Esophagus squamous epithelium (tissue), 5 donors: ENCODE data around the gene SPARCL1. TPM values are rescaled to one million over a fixed set of nuclear protein-coding genes. Genes with fewer than 3 reads are reported as not detected.

Experiments
- DNase-seq: peaks from one replicate; lab custom pipeline; 2025; lab: John Stamatoyannopoulos, UW
- H3K27ac ChIP-seq, 4 donors: fragments of 200-600 bp; sonication (generic); one replicate each; pipeline ENCODE4 v1.5.1; 2016 to 2019; ENCODE audit warnings: mild to moderate bottlenecking in 1 of 4
- H3K27me3 ChIP-seq, 4 donors: fragments of 200-600 bp; sonication (generic); 1 replicate in 3 of 4; 2 replicates in 1 of 4; pipeline versions ENCODE4 v1.5.1 to v1.6.0; 2017 to 2021; ENCODE audit warnings: antibody characterized with exemption in 1 of 4
- H3K36me3 ChIP-seq, 3 donors: fragments of 200-600 bp; sonication (generic); one replicate each; pipeline ENCODE4 v1.5.1; 2016 to 2019
- H3K4me1 ChIP-seq, 3 donors: fragments of 200-600 bp; sonication (generic); one replicate each; pipeline ENCODE4 v1.5.1; 2017 to 2019
- H3K4me3 ChIP-seq, 4 donors: fragments of 200-600 bp; sonication (generic); 1 replicate in 3 of 4; 2 replicates in 1 of 4; pipeline ENCODE4 v1.5.1; 2016 to 2019; ENCODE audit warnings: mild to moderate bottlenecking in 2 of 4, moderate library complexity in 1 of 4
- H3K9me3 ChIP-seq, 3 donors: fragments of 200-600 bp; sonication (generic); one replicate each; pipeline ENCODE4 v1.5.1; 2016 to 2019
- POLR2A ChIP-seq, 4 donors: fragments of 450-650 bp; IDR thresholded peaks; one replicate each; pipeline ENCODE4 v1.6.1; 2017; ENCODE audit warnings: antibody characterized with exemption in 4 of 4, mild to moderate bottlenecking in 4 of 4, moderate library complexity in 3 of 4
- WGBS, 2 donors: methylation state at CpG; one replicate each; pipeline ENCODE4 v1.1.5; 2018; 5-methylcytosine and 5-hydroxymethylcytosine counted together
- intact Hi-C: fragments of 100-400 bp; cut with DNase I; formaldehyde crosslinking; loops from one replicate; pipeline ENCODE4 v1.15.0; 2022
- total RNA-seq, 4 donors: library from RNA; depleted of rRNA; stranded (reverse); fragments of >200 nt; gene quantifications; one replicate each; pipeline ENCODE4 v1.1.0, GENCODE V29; 2016
- TF ChIP-seq, protein P1 (sequence below), 6 experiments: fragments of 450-650 bp in 4 of 6; fragments of 200-600 bp in 2 of 6; sonication (generic) in 2 of 6; IDR thresholded peaks; one replicate each; pipeline ENCODE4 v1.5.1; 2016 to 2019; ENCODE audit warnings: antibody characterized with exemption in 6 of 6, mild to moderate bottlenecking in 4 of 6, moderate library complexity in 4 of 6
- donor health status: DM: yes; HTN: yes; CAD: no.

The SPARCL1 gene
- total RNA-seq, 4 donors from 2014 or later = 37.3 to 450 (median 131) TPM

DNA sequence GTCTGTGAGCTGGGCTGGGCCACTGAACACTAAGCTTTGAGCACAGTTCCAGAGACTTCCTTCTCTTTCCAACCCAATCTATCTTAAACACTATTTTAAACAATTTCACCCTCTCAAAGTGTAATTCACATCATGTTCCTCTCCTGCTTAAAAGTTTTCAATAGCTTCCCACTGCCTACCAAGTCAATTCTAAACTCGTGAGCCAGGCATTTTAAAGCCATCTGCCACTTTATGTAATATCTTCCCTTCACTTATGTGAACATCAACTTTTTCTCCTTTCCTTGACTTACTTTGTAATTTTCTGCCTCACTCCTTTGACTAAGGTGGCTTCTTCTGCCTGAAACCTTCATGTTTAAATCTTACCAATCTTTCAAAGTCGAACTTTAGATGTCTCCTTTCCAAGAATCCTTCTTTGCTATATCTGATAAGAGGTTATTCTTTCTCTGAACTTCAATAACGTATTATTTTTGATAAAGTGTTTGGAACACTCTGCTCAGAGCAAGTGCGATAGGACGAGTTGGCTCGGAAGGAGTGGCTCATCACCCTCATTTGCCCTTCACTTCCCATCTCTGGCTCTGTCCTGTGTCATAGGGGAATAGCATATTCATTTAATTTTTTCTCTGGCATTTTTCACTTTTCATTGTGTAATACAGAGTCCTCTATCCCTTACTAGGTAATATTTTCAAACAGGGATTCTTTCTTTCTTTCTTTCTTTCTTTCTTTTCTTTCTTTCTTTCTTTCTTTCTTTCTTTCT, 13.0 kb upstream of the SPARCL1 start:
- H3K27ac ChIP-seq = peak overlapping the region; percentile 2 to 88 (median 74)
- H3K9me3 ChIP-seq = no peaks in the 10 kb centered on the region
- TF ChIP-seq POLR2A (IDR thresholded peaks at IDR 0.05) = no peak
- TF ChIP-seq, protein P1, sequence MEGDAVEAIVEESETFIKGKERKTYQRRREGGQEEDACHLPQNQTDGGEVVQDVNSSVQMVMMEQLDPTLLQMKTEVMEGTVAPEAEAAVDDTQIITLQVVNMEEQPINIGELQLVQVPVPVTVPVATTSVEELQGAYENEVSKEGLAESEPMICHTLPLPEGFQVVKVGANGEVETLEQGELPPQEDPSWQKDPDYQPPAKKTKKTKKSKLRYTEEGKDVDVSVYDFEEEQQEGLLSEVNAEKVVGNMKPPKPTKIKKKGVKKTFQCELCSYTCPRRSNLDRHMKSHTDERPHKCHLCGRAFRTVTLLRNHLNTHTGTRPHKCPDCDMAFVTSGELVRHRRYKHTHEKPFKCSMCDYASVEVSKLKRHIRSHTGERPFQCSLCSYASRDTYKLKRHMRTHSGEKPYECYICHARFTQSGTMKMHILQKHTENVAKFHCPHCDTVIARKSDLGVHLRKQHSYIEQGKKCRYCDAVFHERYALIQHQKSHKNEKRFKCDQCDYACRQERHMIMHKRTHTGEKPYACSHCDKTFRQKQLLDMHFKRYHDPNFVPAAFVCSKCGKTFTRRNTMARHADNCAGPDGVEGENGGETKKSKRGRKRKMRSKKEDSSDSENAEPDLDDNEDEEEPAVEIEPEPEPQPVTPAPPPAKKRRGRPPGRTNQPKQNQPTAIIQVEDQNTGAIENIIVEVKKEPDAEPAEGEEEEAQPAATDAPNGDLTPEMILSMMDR (IDR thresholded peaks at IDR 0.05) = no peak
- WGBS, 2 donors = 67 to 82% methylated on average over 6 of the region's 6 CpGs
- H3K4me1 ChIP-seq = peaks cover 0 to 21% (median 4%) of the 10 kb centered on the region in 3 donors
- H3K36me3 ChIP-seq = no peaks in the 10 kb centered on the region
- H3K4me3 ChIP-seq = no peak overlapping the region
- DNase-seq = no peak
- intact Hi-C loops = no loop called here
- no peaks in the 10 kb centered on the region for H3K27me3 ChIP-seq

DNA sequence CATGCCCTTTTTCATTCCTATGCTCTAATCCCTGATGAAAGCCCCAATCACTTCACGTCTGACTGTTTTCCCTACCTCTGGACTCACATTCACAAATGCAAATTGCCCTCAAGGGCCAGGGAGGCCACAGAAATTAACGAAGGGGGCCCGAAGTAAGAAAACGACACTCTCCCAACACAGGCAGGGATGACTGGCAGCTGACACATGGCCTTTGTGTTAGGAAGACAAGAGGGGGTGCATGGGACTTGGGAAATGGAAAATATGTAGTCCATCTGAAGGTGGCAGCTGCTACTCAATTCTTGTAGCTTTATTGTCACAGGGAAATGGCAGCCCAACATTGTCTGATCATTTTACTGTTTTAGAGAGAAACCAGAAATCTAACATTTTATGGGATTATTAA, 12.3 kb upstream of the SPARCL1 start:
- intact Hi-C loops = no loop called here
- no peak for TF ChIP-seq POLR2A (IDR thresholded peaks at IDR 0.05)
- TF ChIP-seq, protein P1 (IDR thresholded peaks at IDR 0.05) = no peak
- Histone ChIP-seq H3K27me3 (no peaks in the 10 kb centered on the region), H3K27ac (peak overlapping the region; percentile 23 to 88 (median 74)), H3K9me3 (no peaks in the 10 kb centered on the region), H3K4me1 (peaks cover 0 to 21% (median 4%) of the 10 kb centered on the region in 3 donors), H3K36me3 (no peaks in the 10 kb centered on the region), H3K4me3 (no peak overlapping the region)
- 61 to 70% methylated on average over 4 of the region's 4 CpGs for WGBS, 2 donors
- DNase-seq = no peak

DNA sequence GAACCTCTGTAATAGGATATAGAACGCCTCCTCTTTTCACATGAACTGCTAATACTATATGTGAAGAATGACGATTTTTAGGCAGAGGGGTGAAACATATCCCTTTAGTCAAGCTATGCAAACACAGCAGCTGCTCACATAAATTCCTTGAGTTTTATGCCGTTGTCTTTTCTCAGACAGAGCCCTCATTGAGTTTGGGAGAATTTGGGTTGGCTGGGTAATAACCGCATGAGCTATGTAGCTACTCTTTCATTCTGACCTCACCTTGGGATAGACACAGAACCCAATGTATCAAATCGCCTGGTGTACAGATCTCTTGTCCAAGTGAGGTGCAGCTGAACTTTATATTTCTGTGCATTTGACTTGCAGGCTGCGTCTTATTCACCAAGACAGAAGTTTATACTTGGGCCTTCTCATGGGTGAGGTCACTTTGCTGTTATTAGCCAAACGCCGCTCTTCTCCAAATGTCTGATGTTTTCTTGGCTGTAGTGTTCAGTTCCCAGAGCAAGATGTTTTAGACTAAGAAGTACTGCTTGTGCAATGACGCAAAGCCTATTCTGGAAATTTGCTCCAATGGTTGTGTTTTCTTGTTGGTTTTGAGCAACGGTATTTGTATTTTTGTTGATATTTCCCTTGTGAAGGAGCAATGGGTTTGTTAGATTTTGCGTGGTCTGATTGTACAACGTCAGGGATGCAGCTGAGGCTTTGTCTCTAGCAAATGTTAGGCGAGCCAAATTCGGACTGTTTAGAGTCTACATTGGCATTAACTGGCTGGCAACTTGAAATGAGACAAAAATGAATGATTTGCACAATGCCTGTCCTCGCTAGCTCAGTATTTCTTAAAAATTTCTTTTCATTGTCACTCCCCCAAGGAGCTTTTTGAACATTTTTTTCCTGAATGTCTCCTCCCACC, 11.2 kb upstream of the SPARCL1 start:
- 76 to 77% methylated on average over 14 to 15 of the region's 15 CpGs for WGBS, 2 donors
- intact Hi-C loops = no loop called here
- H3K36me3 ChIP-seq = no peaks in the 10 kb centered on the region
- H3K27ac ChIP-seq = peak overlapping the region; percentile 39 to 88 (median 74)
- peak overlapping the region in 1 of 4 donors; percentile 41 for H3K4me3 ChIP-seq
- no peak for DNase-seq
- no peaks in the 10 kb centered on the region for H3K27me3 ChIP-seq
- no peaks in the 10 kb centered on the region for H3K9me3 ChIP-seq
- H3K4me1 ChIP-seq = peaks cover 0 to 21% (median 4%) of the 10 kb centered on the region in 3 donors
- TF ChIP-seq, protein P1 (IDR thresholded peaks at IDR 0.05) = no peak
- TF ChIP-seq POLR2A (IDR thresholded peaks at IDR 0.05) = no peak

DNA sequence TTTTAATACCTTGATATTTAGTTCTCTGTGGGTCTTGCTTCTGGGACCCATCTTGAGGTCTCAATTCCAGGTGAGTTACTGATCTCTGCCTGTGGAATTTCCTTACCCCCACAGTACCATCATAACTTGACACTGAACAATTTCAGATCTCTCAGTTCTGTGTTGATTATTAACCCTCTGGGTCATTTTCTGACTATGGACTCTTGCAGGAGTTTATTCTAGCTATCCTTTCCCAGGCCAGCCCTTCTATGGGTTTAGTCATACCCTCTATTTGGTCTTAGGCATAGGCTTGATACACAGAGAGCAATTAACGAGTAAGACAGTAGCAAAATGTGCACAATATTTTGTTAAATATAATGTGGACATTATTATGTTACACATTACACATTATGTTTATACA, 3.7 kb upstream of the SPARCL1 start:
- intact Hi-C loops = no loop called here
- Histone ChIP-seq H3K27ac (peak overlapping the region in 2 of 4 donors; percentile 92 to 96), H3K27me3 (no peaks in the 10 kb centered on the region), H3K9me3 (no peaks in the 10 kb centered on the region), H3K4me3 (no peak overlapping the region), H3K4me1 (peaks cover 0 to 45% (median 19%) of the 10 kb centered on the region in 3 donors), H3K36me3 (no peaks in the 10 kb centered on the region)
- no peak for DNase-seq
- TF ChIP-seq, protein P1 (IDR thresholded peaks at IDR 0.05) = no peak
- no peak for TF ChIP-seq POLR2A (IDR thresholded peaks at IDR 0.05)
- 80 to 89% methylated on average over 1 of the region's 1 CpG for WGBS, 2 donors
